ENCODE results near the gene GNGT2. TPM values are rescaled to one million over a fixed set of nuclear protein-coding genes. Genes with fewer than 3 reads are reported as not detected.

The GNGT2 gene
- total RNA-seq, 1 experiment from 2014 or later: 0.40 TPM

DNA sequence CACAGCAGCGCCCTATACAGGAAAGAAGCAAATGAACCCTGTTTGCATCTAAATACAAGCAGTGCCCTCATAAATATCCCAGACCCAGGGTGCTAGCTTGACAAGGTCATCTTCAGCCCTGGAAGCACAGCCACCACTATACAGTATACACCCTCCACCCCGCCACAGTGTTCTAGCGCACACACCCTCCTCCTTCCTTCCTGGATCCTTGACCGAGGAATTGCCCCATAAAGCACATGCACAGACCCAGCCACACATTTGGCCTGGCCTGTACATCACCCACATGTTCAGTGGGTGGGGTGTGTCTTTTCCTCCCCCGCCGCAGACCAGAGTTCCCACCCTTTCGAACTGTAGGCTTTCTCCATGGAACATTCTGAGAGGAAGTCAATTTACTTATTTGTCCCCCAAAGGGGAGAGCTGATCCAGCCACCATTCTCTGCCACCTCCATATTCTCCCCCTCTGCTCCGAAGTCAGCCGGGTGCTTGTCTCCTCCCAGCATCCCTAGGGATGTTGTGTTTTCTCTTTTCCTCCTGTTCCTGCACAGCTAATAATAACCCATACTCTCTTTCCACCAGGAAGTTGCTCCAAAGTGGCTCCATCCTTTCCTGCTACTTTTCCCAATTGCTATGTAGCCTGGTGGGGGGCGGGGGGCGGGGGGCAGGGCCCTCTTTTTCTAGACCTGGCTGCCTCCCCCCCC lies 6.7 kb upstream of the GNGT2 start:
- H3K79me2 ChIP-seq (ENCODE audit: low read length): no peaks in the 10 kb centered on the region
- H3K4me1 ChIP-seq (ENCODE audit: insufficient read depth, low read length): no peaks in the 10 kb centered on the region
- ChIA-PET CTCF (no interaction called here), POLR2A (ENCODE audit: unreplicated experiment) (no interaction called here)
- intact Hi-C loops (cut with micrococcal nuclease): no loop called here
- no peak overlapping the region for H3K27ac ChIP-seq (ENCODE audit: low read length)
- no TSS peak for BruUV-seq (replicated peaks)
- H3F3A ChIP-seq (ENCODE audit: low read length, unreplicated experiment): no peaks in the 10 kb centered on the region
- no peaks in the 10 kb centered on the region for H4K20me1 ChIP-seq (ENCODE audit: low read length)
- no peak overlapping the region for H3K4me2 ChIP-seq (ENCODE audit: low read length)
- no peaks in the 10 kb centered on the region for H3K9me2 ChIP-seq (replicated peaks; ENCODE audit: low read length)
- no peak overlapping the region for H3K9ac ChIP-seq (ENCODE audit: low read length)
- no peak for DNase-seq
- no peak overlapping the region for H3K4me3 ChIP-seq (ENCODE audit: low read length)
- H3K9me3 ChIP-seq (ENCODE audit: low read length): no peaks in the 10 kb centered on the region
- no peaks in the 10 kb centered on the region for H3K36me3 ChIP-seq (ENCODE audit: low read depth, low read length)
- no peak for ATAC-seq
- H2AFZ ChIP-seq (ENCODE audit: low read length): no peak overlapping the region
- no peaks in the 10 kb centered on the region for H3K27me3 ChIP-seq (ENCODE audit: low read length)
- TF ChIP-seq, protein P1, sequence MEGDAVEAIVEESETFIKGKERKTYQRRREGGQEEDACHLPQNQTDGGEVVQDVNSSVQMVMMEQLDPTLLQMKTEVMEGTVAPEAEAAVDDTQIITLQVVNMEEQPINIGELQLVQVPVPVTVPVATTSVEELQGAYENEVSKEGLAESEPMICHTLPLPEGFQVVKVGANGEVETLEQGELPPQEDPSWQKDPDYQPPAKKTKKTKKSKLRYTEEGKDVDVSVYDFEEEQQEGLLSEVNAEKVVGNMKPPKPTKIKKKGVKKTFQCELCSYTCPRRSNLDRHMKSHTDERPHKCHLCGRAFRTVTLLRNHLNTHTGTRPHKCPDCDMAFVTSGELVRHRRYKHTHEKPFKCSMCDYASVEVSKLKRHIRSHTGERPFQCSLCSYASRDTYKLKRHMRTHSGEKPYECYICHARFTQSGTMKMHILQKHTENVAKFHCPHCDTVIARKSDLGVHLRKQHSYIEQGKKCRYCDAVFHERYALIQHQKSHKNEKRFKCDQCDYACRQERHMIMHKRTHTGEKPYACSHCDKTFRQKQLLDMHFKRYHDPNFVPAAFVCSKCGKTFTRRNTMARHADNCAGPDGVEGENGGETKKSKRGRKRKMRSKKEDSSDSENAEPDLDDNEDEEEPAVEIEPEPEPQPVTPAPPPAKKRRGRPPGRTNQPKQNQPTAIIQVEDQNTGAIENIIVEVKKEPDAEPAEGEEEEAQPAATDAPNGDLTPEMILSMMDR (conservative IDR thresholded peaks at IDR 0.05; ENCODE audit: low read depth, low read length): no peak
- TF ChIP-seq EZH2 (IDR thresholded peaks at IDR 0.05; ENCODE audit: low read length, unreplicated experiment): no peak
- TF ChIP-seq EZH2phosphoT487 (IDR thresholded peaks at IDR 0.05; ENCODE audit: borderline replicate concordance, low read length): no peak

DNA sequence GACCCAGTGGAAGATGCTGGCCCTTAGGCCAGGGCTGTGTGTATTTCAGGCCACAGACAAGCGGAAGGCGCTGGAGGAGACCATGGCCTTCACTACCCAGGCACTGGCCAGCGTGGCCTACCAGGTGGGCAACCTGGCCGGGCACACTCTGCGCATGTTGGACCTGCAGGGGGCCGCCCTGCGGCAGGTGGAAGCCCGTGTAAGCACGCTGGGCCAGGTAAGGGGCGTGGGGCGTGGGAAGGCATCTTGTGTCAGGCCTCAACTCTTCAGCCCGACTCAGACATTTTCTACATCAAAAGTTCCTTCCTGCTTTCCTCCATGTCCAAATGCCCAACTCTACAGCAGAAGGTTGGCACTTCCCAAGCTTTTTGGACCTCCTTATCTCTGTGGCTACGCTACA lies 6.1 kb upstream of the GNGT2 start:
- POLR2A ChIA-PET (ENCODE audit: unreplicated experiment): no interaction called here
- CTCF ChIA-PET: no interaction called here
- H3K9me3 ChIP-seq (ENCODE audit: low read length): no peaks in the 10 kb centered on the region
- no peak overlapping the region for H2AFZ ChIP-seq (ENCODE audit: low read length)
- no peaks in the 10 kb centered on the region for H3K36me3 ChIP-seq (ENCODE audit: low read depth, low read length)
- BruUV-seq (replicated peaks): no TSS peak
- no peaks in the 10 kb centered on the region for H3K27me3 ChIP-seq (ENCODE audit: low read length)
- intact Hi-C loops (cut with micrococcal nuclease): no loop called here
- no peaks in the 10 kb centered on the region for H3F3A ChIP-seq (ENCODE audit: low read length, unreplicated experiment)
- no peaks in the 10 kb centered on the region for H3K79me2 ChIP-seq (ENCODE audit: low read length)
- no peak overlapping the region for H3K4me2 ChIP-seq (ENCODE audit: low read length)
- H3K27ac ChIP-seq (ENCODE audit: low read length): no peak overlapping the region
- ATAC-seq: no peak
- no peaks in the 10 kb centered on the region for H3K9me2 ChIP-seq (replicated peaks; ENCODE audit: low read length)
- H3K4me3 ChIP-seq (ENCODE audit: low read length): no peak overlapping the region
- no peak overlapping the region for H3K9ac ChIP-seq (ENCODE audit: low read length)
- DNase-seq: no peak
- TF ChIP-seq EZH2 (IDR thresholded peaks at IDR 0.05; ENCODE audit: low read length, unreplicated experiment) (no peak), EZH2phosphoT487 (IDR thresholded peaks at IDR 0.05; ENCODE audit: borderline replicate concordance, low read length) (no peak)
- TF ChIP-seq, protein P1 (conservative IDR thresholded peaks at IDR 0.05; ENCODE audit: low read depth, low read length): no peak
- H4K20me1 ChIP-seq (ENCODE audit: low read length): no peaks in the 10 kb centered on the region
- H3K4me1 ChIP-seq (ENCODE audit: insufficient read depth, low read length): no peaks in the 10 kb centered on the region

DNA sequence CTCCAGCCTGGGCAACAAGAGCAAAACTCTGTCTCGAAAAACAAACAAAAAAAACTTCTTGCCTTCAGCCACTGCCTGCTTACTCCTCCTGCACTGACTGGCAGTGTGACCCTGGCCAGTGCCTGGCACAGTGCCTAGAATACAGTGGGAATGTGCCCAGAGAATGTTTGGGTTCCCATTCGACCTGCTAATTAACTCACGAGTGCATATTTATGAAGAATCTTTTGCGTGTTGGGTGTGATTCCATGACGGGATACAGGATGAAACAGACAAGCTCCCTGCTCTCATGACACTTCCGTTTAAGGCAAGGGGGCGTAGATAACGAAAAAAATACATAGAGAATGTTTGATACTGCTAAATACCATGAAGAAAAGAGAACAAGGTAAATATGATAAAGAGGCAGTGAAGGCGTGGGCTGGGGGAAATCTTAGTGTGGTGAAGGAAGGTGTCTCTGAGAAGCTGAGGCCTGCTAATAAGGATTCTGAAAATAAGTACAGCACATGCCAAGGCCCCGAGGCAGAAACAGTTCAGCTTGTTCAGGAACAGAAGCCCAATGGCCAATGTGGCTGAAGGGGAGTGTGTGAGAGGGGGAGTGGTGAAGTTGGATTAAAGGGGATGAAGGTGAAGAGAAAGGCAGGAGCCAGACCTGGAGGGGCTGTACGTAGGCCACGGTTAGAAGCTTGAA lies 4.4 kb upstream of the GNGT2 start:
- Histone ChIP-seq H3K79me2 (ENCODE audit: low read length) (no peaks in the 10 kb centered on the region), H3K9ac (ENCODE audit: low read length) (no peak overlapping the region), H3K4me2 (ENCODE audit: low read length) (no peak overlapping the region), H3K36me3 (ENCODE audit: low read depth, low read length) (no peaks in the 10 kb centered on the region), H3F3A (ENCODE audit: low read length, unreplicated experiment) (no peaks in the 10 kb centered on the region), H2AFZ (ENCODE audit: low read length) (no peak overlapping the region), H3K4me1 (ENCODE audit: insufficient read depth, low read length) (no peaks in the 10 kb centered on the region), H3K9me2 (replicated peaks; ENCODE audit: low read length) (no peaks in the 10 kb centered on the region), H3K27ac (ENCODE audit: low read length) (no peak overlapping the region), H3K27me3 (ENCODE audit: low read length) (no peaks in the 10 kb centered on the region), H3K9me3 (ENCODE audit: low read length) (no peaks in the 10 kb centered on the region), H3K4me3 (ENCODE audit: low read length) (no peak overlapping the region), H4K20me1 (ENCODE audit: low read length) (no peaks in the 10 kb centered on the region)
- intact Hi-C loops (cut with micrococcal nuclease): no loop called here
- POLR2A ChIA-PET (ENCODE audit: unreplicated experiment): interaction anchor here (0.5 kb wide), 1 partner anchor 26 kb away, joined by 4 read pairs; no protein-coding TSS in a partner anchor
- ATAC-seq (no peak), DNase-seq (no peak)
- CTCF ChIA-PET: no interaction called here
- TF ChIP-seq EZH2phosphoT487 (IDR thresholded peaks at IDR 0.05; ENCODE audit: borderline replicate concordance, low read length): no peak
- TF ChIP-seq EZH2 (IDR thresholded peaks at IDR 0.05; ENCODE audit: low read length, unreplicated experiment): no peak
- TF ChIP-seq, protein P1 (conservative IDR thresholded peaks at IDR 0.05; ENCODE audit: low read depth, low read length): no peak
- BruUV-seq (replicated peaks): no TSS peak

Data from PC-3 (cell line).